IgD-negative memory B cell (primary cell): ENCODE data around the gene CAPN14. TPM values are rescaled to one million over a fixed set of nuclear protein-coding genes. Genes with fewer than 3 reads are reported as not detected.

ENCODE experiments used
- H3K27ac Mint-ChIP-seq, 3 donors: one replicate each; pipeline ENCODE4 v1.8.0; 2020 to 2022; ENCODE audit warnings: mild to moderate bottlenecking in 3 of 3, mixed read lengths in 3 of 3, moderate library complexity in 1 of 3
- H3K27me3 Mint-ChIP-seq: one replicate; pipeline ENCODE4 v1.8.0; 2021; ENCODE audit warnings: mixed read lengths
- H3K36me3 Mint-ChIP-seq: one replicate; pipeline ENCODE4 v1.8.0; 2020; ENCODE audit warnings: mild to moderate bottlenecking, mixed read lengths
- H3K4me1 Mint-ChIP-seq, 3 donors: one replicate each; pipeline ENCODE4 v1.8.0; 2020 to 2022; ENCODE audit warnings: mixed read lengths in 3 of 3, mild to moderate bottlenecking in 1 of 3
- H3K4me3 Mint-ChIP-seq, 4 donors: one replicate each; pipeline ENCODE4 v1.8.0; 2020 to 2022; ENCODE audit warnings: mild to moderate bottlenecking in 4 of 4, mixed read lengths in 4 of 4, moderate library complexity in 3 of 4
- H3K9me3 Mint-ChIP-seq, 3 donors: one replicate each; pipeline ENCODE4 v1.8.0; 2020 to 2021; ENCODE audit warnings: mixed read lengths in 3 of 3, mild to moderate bottlenecking in 1 of 3
- polyA plus RNA-seq: library from polyadenylated mRNA; unstranded; fragments of 300-500 nt; fragmentation: Illumina TruSeq; gene quantifications from one replicate; pipeline ENCODE4 v1.2.3, GENCODE V29; 2021

The CAPN14 gene
- polyA plus RNA-seq, 1 donor from 2014 or later = 2.9 TPM

GRCh38 chr2:31203916-31204315 lies 13.4 kb downstream of the CAPN14 start:
- Mint-ChIP-seq H3K27me3 (no peaks in the 10 kb centered on the region), H3K36me3 (peaks cover 9% of the 10 kb centered on the region), H3K27ac (no peak overlapping the region)

DNA sequence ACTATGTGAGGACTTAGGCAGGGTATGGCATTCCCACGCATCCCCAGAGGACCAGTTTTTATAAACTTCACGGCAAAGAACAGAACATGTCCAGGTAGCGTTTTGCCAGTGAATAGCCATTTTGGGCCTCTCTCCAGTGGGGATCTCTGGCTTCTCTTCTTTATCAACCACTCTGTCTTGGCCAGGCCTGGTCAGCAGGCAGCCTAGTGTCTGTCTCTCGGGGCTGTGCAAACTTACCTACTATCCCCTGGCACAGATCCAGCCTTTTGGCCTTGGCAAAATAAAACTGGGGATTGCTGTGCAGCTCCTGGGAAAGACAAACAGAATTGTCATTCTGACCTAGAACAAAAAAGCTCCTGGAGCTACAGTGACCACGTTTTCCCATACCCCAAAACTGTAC lies 14.5 kb downstream of the CAPN14 start:
- no peak overlapping the region for H3K4me3 Mint-ChIP-seq
- peaks cover 3 to 7% (median 4%) of the 10 kb centered on the region in 3 donors for H3K4me1 Mint-ChIP-seq
- no peaks in the 10 kb centered on the region for H3K9me3 Mint-ChIP-seq
- H3K27me3 Mint-ChIP-seq = no peaks in the 10 kb centered on the region
- H3K36me3 Mint-ChIP-seq = peaks cover 12% of the 10 kb centered on the region
- no peak overlapping the region for H3K27ac Mint-ChIP-seq

More at GRCh38 chr2:31203916-31204315, 13.4 kb downstream of the CAPN14 start:
- Mint-ChIP-seq H3K4me3 (no peak overlapping the region), H3K9me3 (no peaks in the 10 kb centered on the region), H3K4me1 (peaks cover 12 to 15% (median 14%) of the 10 kb centered on the region in 3 donors)

GRCh38 chr2:31202041-31202440 lies 15.3 kb downstream of the CAPN14 start:
- Mint-ChIP-seq H3K27ac (peak overlapping the region in 1 of 3 donors; percentile 35), H3K27me3 (no peaks in the 10 kb centered on the region), H3K4me1 (peaks cover 0 to 3% (median 2%) of the 10 kb centered on the region in 3 donors), H3K4me3 (no peak overlapping the region), H3K9me3 (no peaks in the 10 kb centered on the region), H3K36me3 (peaks cover 12% of the 10 kb centered on the region)

DNA sequence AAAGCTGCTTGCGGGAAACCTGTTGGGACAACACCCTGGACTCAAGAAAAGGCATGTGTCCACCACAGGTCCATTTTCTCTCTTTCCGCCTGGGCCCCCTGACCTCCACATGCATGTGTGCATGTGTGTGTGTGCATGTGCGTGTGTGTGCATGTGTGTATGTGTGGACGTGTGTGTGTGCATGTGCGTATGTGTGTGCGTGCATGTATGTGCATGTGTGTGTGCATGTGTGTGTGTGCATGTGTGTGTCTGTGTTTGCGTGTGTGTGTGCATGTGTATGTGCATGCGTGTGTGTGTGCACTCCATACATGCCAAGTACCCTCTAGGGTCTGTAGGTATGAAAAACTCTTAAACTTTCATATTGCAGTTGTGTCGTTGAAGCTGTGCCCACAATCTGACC lies 16.3 kb downstream of the CAPN14 start:
- Mint-ChIP-seq H3K27me3 (no peaks in the 10 kb centered on the region), H3K4me1 (peaks cover under 1 to 5% (median 2%) of the 10 kb centered on the region in 3 donors), H3K36me3 (peaks cover 15% of the 10 kb centered on the region), H3K4me3 (no peak overlapping the region), H3K27ac (no peak overlapping the region), H3K9me3 (no peaks in the 10 kb centered on the region)

DNA sequence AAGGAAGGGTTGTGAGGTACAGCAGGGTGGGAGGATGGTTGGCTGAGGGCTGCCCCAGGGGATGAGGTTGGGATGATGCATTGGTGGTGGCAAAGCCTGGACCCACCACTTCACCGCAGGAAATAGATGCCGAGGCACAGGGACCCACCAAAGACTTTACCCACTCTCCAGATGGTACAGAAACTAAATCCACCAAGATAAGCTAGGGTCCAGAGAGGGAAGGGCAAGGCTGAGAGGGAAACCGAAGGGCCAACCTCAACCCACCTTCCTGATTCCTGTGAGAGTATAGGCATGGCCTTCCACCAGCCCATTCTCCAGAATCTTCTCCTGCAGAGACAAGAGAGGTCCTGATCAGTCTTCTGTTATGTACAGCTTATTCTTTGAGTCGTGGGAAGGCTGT lies 18.1 kb downstream of the CAPN14 start:
- H3K27ac Mint-ChIP-seq = no peak overlapping the region
- H3K4me3 Mint-ChIP-seq = no peak overlapping the region
- H3K4me1 Mint-ChIP-seq = peaks cover 3 to 6% (median 3%) of the 10 kb centered on the region in 3 donors
- no peaks in the 10 kb centered on the region for H3K27me3 Mint-ChIP-seq
- H3K9me3 Mint-ChIP-seq = no peaks in the 10 kb centered on the region
- peaks cover 11% of the 10 kb centered on the region for H3K36me3 Mint-ChIP-seq

GRCh38 chr2:31197669-31198068 lies 19.6 kb downstream of the CAPN14 start:
- Mint-ChIP-seq H3K4me3 (no peak overlapping the region), H3K27ac (peak overlapping the region in 1 of 3 donors; percentile 91), H3K9me3 (no peaks in the 10 kb centered on the region), H3K36me3 (peaks cover 13% of the 10 kb centered on the region), H3K27me3 (no peaks in the 10 kb centered on the region), H3K4me1 (peaks cover 3 to 8% (median 6%) of the 10 kb centered on the region in 3 donors)

DNA sequence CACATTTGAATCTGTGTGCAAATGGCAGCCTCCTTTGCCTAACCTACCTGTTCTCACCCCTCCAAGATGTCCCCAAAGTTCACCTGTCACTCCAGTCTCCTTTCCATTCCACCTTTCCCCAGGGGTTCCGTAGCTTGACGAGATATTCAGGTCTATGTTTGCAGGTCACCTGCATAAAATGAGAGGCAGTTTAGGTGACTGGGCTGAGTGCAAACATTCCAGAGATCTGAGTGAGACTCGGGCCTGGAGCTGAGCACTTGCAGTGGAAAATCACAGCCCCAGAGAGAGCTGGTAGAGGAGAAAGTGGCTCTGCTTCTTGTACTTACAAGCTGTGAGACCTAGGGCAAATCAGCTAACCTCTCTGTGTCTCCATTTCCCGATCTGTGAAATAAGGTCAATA lies 20.1 kb downstream of the CAPN14 start:
- H3K9me3 Mint-ChIP-seq = no peaks in the 10 kb centered on the region
- H3K27ac Mint-ChIP-seq = peak overlapping the region in 1 of 3 donors; percentile 91
- no peaks in the 10 kb centered on the region for H3K27me3 Mint-ChIP-seq
- peaks cover 13% of the 10 kb centered on the region for H3K36me3 Mint-ChIP-seq
- peaks cover 3 to 8% (median 6%) of the 10 kb centered on the region in 3 donors for H3K4me1 Mint-ChIP-seq
- H3K4me3 Mint-ChIP-seq = no peak overlapping the region

DNA sequence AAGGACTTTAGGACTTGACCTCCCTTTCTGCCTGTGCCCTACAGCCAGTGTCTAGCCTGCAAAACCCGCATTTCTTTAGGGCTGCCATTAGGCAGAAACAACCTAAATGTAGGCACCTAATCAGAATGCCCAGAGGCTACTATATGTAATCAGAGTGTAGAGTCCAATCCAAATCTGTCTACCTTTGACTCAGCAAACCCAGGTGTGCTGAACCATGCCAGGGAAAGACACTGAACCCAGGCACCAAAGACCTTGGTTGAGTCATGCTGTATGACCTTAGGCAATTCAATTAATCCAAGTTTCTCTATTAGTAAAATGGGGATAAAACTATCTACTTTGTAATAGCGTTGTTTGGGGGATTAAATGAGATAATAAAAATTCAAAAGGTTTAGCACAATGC lies 20.7 kb downstream of the CAPN14 start:
- peaks cover 3 to 8% (median 6%) of the 10 kb centered on the region in 3 donors for H3K4me1 Mint-ChIP-seq
- peaks cover 14% of the 10 kb centered on the region for H3K36me3 Mint-ChIP-seq
- H3K9me3 Mint-ChIP-seq = no peaks in the 10 kb centered on the region
- H3K27me3 Mint-ChIP-seq = no peaks in the 10 kb centered on the region
- peak overlapping the region in 1 of 3 donors; percentile 19 for H3K27ac Mint-ChIP-seq
- H3K4me3 Mint-ChIP-seq = no peak overlapping the region

- no peak overlapping the region for H3K27ac Mint-ChIP-seq
Observed at GRCh38 chr2:31193806-31194205, 23.5 kb downstream of the CAPN14 start.

GRCh38 chr2:31192851-31193392 lies 24.4 kb downstream of the CAPN14 start:
- Mint-ChIP-seq H3K4me1 (peaks cover 3 to 8% (median 6%) of the 10 kb centered on the region in 3 donors), H3K27ac (no peak overlapping the region), H3K27me3 (no peaks in the 10 kb centered on the region), H3K9me3 (no peaks in the 10 kb centered on the region), H3K4me3 (no peak overlapping the region), H3K36me3 (peaks cover 14% of the 10 kb centered on the region)

More at GRCh38 chr2:31193806-31194205, 23.5 kb downstream of the CAPN14 start:
- H3K36me3 Mint-ChIP-seq = peaks cover 11% of the 10 kb centered on the region
- H3K9me3 Mint-ChIP-seq = no peaks in the 10 kb centered on the region
- H3K4me3 Mint-ChIP-seq = peak overlapping the region in 1 of 4 donors; percentile 23
- H3K4me1 Mint-ChIP-seq = peaks cover 3 to 8% (median 6%) of the 10 kb centered on the region in 3 donors
- no peaks in the 10 kb centered on the region for H3K27me3 Mint-ChIP-seq

DNA sequence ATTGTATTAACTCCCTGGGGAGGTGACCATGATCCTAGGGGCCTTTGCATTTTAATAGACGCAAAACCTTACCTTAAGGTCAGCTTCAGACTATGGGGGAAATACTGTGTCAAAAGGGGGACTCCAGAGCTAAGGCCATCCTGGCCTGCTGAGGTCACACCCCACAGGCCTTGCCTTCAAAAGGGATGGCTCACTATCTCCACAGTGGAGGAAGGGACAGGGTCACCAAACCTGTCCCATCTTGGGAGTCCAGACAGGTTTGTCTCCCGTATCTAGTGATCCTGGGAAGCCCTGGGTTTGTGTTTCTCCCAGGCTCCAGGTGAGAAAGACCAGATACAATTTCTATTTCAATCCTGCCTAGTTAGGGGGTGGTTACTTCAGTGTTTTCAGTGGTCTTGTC lies 24.9 kb downstream of the CAPN14 start:
- Mint-ChIP-seq H3K4me1 (peaks cover 3 to 8% (median 6%) of the 10 kb centered on the region in 3 donors), H3K36me3 (peaks cover 17% of the 10 kb centered on the region), H3K27ac (no peak overlapping the region), H3K27me3 (no peaks in the 10 kb centered on the region), H3K4me3 (no peak overlapping the region), H3K9me3 (no peaks in the 10 kb centered on the region)

DNA sequence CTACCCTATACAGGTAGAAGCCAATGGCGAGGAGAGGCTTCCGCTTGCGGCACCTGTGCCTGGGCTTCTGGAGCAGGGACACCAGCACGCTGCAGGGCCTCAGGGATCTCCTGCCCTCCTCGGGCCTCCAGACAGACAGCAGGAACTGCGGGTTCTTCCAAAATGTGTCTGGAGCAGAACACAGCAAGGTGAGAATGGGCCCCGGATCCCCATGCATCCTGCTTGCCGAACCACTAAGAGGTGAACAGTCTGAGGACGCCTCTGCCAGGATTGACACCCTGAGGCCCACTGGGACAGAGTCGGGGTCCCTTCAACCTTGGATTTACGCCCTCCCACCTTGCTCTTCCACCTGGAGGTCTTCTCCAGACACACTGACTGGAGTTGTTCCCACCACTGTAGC lies 25.4 kb downstream of the CAPN14 start:
- Mint-ChIP-seq H3K27ac (no peak overlapping the region), H3K9me3 (no peaks in the 10 kb centered on the region), H3K4me1 (peaks cover 3 to 8% (median 6%) of the 10 kb centered on the region in 3 donors), H3K36me3 (peaks cover 19% of the 10 kb centered on the region), H3K27me3 (no peaks in the 10 kb centered on the region), H3K4me3 (no peak overlapping the region)

- H3K27me3 Mint-ChIP-seq = no peaks in the 10 kb centered on the region
Observed at GRCh38 chr2:31190188-31190587, 27.1 kb downstream of the CAPN14 start.

GRCh38 chr2:31189141-31189540 lies 28.2 kb downstream of the CAPN14 start:
- H3K9me3 Mint-ChIP-seq = no peaks in the 10 kb centered on the region
- peaks cover 0 to 5% (median 0%) of the 10 kb centered on the region in 3 donors for H3K4me1 Mint-ChIP-seq
- peaks cover 18% of the 10 kb centered on the region for H3K36me3 Mint-ChIP-seq
- H3K27me3 Mint-ChIP-seq = no peaks in the 10 kb centered on the region
- no peak overlapping the region for H3K27ac Mint-ChIP-seq
- no peak overlapping the region for H3K4me3 Mint-ChIP-seq

More at GRCh38 chr2:31190188-31190587, 27.1 kb downstream of the CAPN14 start:
- Mint-ChIP-seq H3K27ac (no peak overlapping the region), H3K9me3 (no peaks in the 10 kb centered on the region), H3K36me3 (peaks cover 14% of the 10 kb centered on the region), H3K4me3 (peak overlapping the region in 1 of 4 donors; percentile 49), H3K4me1 (peaks cover 0 to 8% (median 0%) of the 10 kb centered on the region in 3 donors)

DNA sequence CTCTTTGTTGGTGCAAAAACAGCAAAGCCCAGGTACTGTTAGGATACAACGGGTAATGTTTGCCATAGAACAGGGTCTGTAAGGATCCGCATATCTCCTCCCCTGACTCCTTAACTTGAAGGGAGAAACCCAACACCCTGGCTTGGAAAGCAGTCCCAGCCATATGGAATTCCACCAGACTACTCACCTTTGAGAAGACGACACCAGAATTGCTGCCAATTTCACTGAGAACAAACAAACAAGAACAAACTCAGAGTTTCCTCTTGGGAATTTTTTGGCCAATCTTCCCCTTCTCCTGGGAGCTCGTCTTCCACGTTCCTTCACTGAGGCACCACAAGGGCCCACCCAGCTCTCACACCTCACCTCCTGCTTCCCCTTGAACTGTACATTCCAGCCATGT lies 29.2 kb downstream of the CAPN14 start:
- Mint-ChIP-seq H3K27me3 (no peaks in the 10 kb centered on the region), H3K4me3 (no peak overlapping the region), H3K9me3 (no peaks in the 10 kb centered on the region), H3K4me1 (no peaks in the 10 kb centered on the region), H3K27ac (no peak overlapping the region), H3K36me3 (peaks cover 15% of the 10 kb centered on the region)

GRCh38 chr2:31187166-31187565 lies 30.1 kb downstream of the CAPN14 start:
- Mint-ChIP-seq H3K9me3 (no peaks in the 10 kb centered on the region), H3K36me3 (peaks cover 15% of the 10 kb centered on the region), H3K27ac (no peak overlapping the region)

More at GRCh38 chr2:31187166-31187565, 30.1 kb downstream of the CAPN14 start:
- Mint-ChIP-seq H3K4me3 (no peak overlapping the region), H3K27me3 (no peaks in the 10 kb centered on the region), H3K4me1 (no peaks in the 10 kb centered on the region)
